HepG2 (cell line): ENCODE measurements around the gene C1QTNF1. TPM values are rescaled to one million over a fixed set of nuclear protein-coding genes. Genes with fewer than 3 reads are reported as not detected.
A peak's percentile ranks its signal among the peaks of the same experiment; 100 is the strongest.

Experiments used
- ARID2 ChIP-seq: sonication (generic); formaldehyde crosslinking; IDR thresholded peaks from 2 replicates; pipeline ENCODE4 v1.8.1; 2022; ENCODE audit warnings: mild to moderate bottlenecking, missing genetic modification reagents, borderline replicate concordance
- CC2D1A ChIP-seq: sonication (generic); formaldehyde crosslinking; IDR thresholded peaks from 2 replicates; pipeline ENCODE4 v1.8.1; 2023; ENCODE audit warnings: mild to moderate bottlenecking, missing genetic modification reagents
- FIP1L1 ChIP-seq: fragments of 200-400 bp; formaldehyde crosslinking; IDR thresholded peaks from 2 replicates; pipeline ENCODE4 v1.6.1; 2018; ENCODE audit warnings: low read depth, mild to moderate bottlenecking, low read length, moderate library complexity, borderline replicate concordance; ENCODE audit not compliant: insufficient read depth
- GABPB1 ChIP-seq: IDR thresholded peaks from 2 replicates; pipeline ENCODE4 v1.6.1; 2016; ENCODE audit warnings: mild to moderate bottlenecking, missing genetic modification reagents, moderate library complexity, missing compliant biosample characterization
- GFI1 ChIP-seq: sonication (generic); formaldehyde crosslinking; IDR thresholded peaks from 2 replicates; pipeline ENCODE4 v1.5.0; 2020; ENCODE audit warnings: missing genetic modification reagents, mild to moderate bottlenecking, borderline replicate concordance
- HIVEP1 ChIP-seq: sonication (generic); formaldehyde crosslinking; IDR thresholded peaks from 2 replicates; pipeline ENCODE4 v1.4.0; 2020; ENCODE audit warnings: mild to moderate bottlenecking, missing genetic modification reagents
- HNF4A ChIP-seq: sonication (generic); formaldehyde crosslinking; IDR thresholded peaks from 2 replicates; pipeline ENCODE4 v1.4.0; 2020; ENCODE audit warnings: missing genetic modification reagents
- HOXA5 ChIP-seq: sonication (generic); formaldehyde crosslinking; IDR thresholded peaks from 2 replicates; pipeline ENCODE4 v1.4.0; 2020; ENCODE audit warnings: missing genetic modification reagents
- NR2C2 ChIP-seq: sonication (generic); formaldehyde crosslinking; IDR thresholded peaks from 2 replicates; pipeline ENCODE4 v1.4.0; 2020; ENCODE audit warnings: missing genetic modification reagents, mild to moderate bottlenecking, moderate library complexity, borderline replicate concordance
- NR2F2 ChIP-seq: IDR thresholded peaks from 2 replicates; pipeline ENCODE4 v1.6.1; 2012; ENCODE audit warnings: low read depth, inconsistent platforms, borderline replicate concordance
- POLR2G ChIP-seq: fragments of 200-400 bp; formaldehyde crosslinking; IDR thresholded peaks from 2 replicates; pipeline ENCODE4 v1.6.1; 2018; ENCODE audit warnings: mild to moderate bottlenecking, low read depth, low read length, moderate library complexity
- RBAK ChIP-seq: sonication (generic); formaldehyde crosslinking; IDR thresholded peaks from 2 replicates; pipeline ENCODE4 v1.5.1; 2020; ENCODE audit warnings: mild to moderate bottlenecking, missing genetic modification reagents
- RCOR2 ChIP-seq: IDR thresholded peaks from 2 replicates; pipeline ENCODE4 v1.6.1; 2016; ENCODE audit warnings: missing biosample characterization, missing genetic modification reagents
- RELA ChIP-seq: sonication (generic); formaldehyde crosslinking; IDR thresholded peaks from 2 replicates; pipeline ENCODE4 v1.4.0; 2020; ENCODE audit warnings: missing genetic modification reagents
- SALL2 ChIP-seq: sonication (generic); formaldehyde crosslinking; IDR thresholded peaks from 2 replicates; pipeline ENCODE4 v1.8.1; 2023; ENCODE audit warnings: mild to moderate bottlenecking, missing genetic modification reagents, inconsistent platforms
- SATB2 ChIP-seq: sonication (generic); formaldehyde crosslinking; IDR thresholded peaks from 2 replicates; pipeline ENCODE4 v1.5.0; 2020; ENCODE audit warnings: missing genetic modification reagents
- SYNCRIP ChIP-seq: fragments of 200-400 bp; formaldehyde crosslinking; IDR thresholded peaks from 2 replicates; pipeline ENCODE4 v1.6.1; 2018; ENCODE audit warnings: mild to moderate bottlenecking, low read depth, low read length; ENCODE audit not compliant: insufficient read depth
- TAF1 ChIP-seq: sonication (generic); formaldehyde crosslinking; IDR thresholded peaks from 2 replicates; pipeline ENCODE4 v1.4.0; 2020; ENCODE audit warnings: missing genetic modification reagents
- TMF1 ChIP-seq: sonication (generic); formaldehyde crosslinking; IDR thresholded peaks from 2 replicates; pipeline ENCODE4 v1.8.1; 2022; ENCODE audit warnings: low read depth, missing genetic modification reagents
- ZNF207 ChIP-seq: fragments of 450-650 bp; IDR thresholded peaks from 2 replicates; pipeline ENCODE4 v1.6.1; 2016; ENCODE audit warnings: antibody characterized with exemption, borderline replicate concordance
- ZNF296 ChIP-seq: sonication (generic); formaldehyde crosslinking; conservative IDR thresholded peaks from 2 replicates; pipeline ENCODE4 v1.5.0; 2020; ENCODE audit warnings: mild to moderate bottlenecking, missing genetic modification reagents
- ZNF367 ChIP-seq: sonication (generic); formaldehyde crosslinking; IDR thresholded peaks from 2 replicates; pipeline ENCODE4 v1.4.0; 2020; ENCODE audit warnings: missing genetic modification reagents, borderline replicate concordance
- ZNF496 ChIP-seq: sonication (generic); formaldehyde crosslinking; IDR thresholded peaks from 2 replicates; pipeline ENCODE4 v1.8.1; 2023; ENCODE audit warnings: mild to moderate bottlenecking, moderate library complexity, missing genetic modification reagents; ENCODE audit not compliant: insufficient replicate concordance
- ZNF678 ChIP-seq: sonication (generic); formaldehyde crosslinking; IDR thresholded peaks from 2 replicates; pipeline ENCODE4 v1.4.0; 2020; ENCODE audit warnings: mild to moderate bottlenecking, missing genetic modification reagents
- ZNF841 ChIP-seq: sonication (generic); formaldehyde crosslinking; IDR thresholded peaks from 2 replicates; pipeline ENCODE4 v1.8.1; 2023; ENCODE audit warnings: missing genetic modification reagents, borderline replicate concordance
- polyA plus RNA-seq, 8 experiments: library from polyadenylated mRNA; depleted of rRNA in 3 of 8; stranded (reverse) in 7 of 8; unstranded in 1 of 8; fragments of >200 nt; fragmentation: Illumina TruSeq in 4 of 8; extraction: Trizol in 4 of 8; gene quantifications; 2 replicates each; pipeline versions ENCODE4 v1.2.1 to v1.2.3, GENCODE V29; 2011 to 2016; ENCODE audit warnings: low read depth in 4 of 8, missing spikeins in 1 of 8, mixed read lengths in 1 of 8; ENCODE audit not compliant: insufficient read depth in 1 of 8
- total RNA-seq, 5 experiments: library from RNA; depleted of rRNA; stranded (reverse); fragments of >200 nt; fragmentation: Illumina TruSeq; extraction: Trizol; gene quantifications; 2 replicates each; pipeline ENCODE4 v1.2.3, GENCODE V29; 2016; ENCODE audit warnings: low read depth in 1 of 5
- TF ChIP-seq, protein P1 (sequence below): sonication (generic); formaldehyde crosslinking; IDR thresholded peaks from 2 replicates; pipeline ENCODE4 v1.4.0; 2020; ENCODE audit warnings: missing genetic modification reagents
- TF ChIP-seq, protein P2 (sequence below): sonication (generic); formaldehyde crosslinking; IDR thresholded peaks from 2 replicates; pipeline ENCODE4 v1.4.0; 2020; ENCODE audit warnings: mild to moderate bottlenecking, missing genetic modification reagents
- TF ChIP-seq, protein P3 (sequence below): sonication (generic); formaldehyde crosslinking; IDR thresholded peaks from 2 replicates; pipeline ENCODE4 v1.5.1; 2020; ENCODE audit warnings: mild to moderate bottlenecking, missing genetic modification reagents, moderate library complexity

The C1QTNF1 gene
- total and polyA plus RNA-seq, 2 of the 13 experiments (the other 11 are each of a cell fraction or from before 2014, with no cell fraction given) = 0.18 to 0.86 TPM

DNA sequence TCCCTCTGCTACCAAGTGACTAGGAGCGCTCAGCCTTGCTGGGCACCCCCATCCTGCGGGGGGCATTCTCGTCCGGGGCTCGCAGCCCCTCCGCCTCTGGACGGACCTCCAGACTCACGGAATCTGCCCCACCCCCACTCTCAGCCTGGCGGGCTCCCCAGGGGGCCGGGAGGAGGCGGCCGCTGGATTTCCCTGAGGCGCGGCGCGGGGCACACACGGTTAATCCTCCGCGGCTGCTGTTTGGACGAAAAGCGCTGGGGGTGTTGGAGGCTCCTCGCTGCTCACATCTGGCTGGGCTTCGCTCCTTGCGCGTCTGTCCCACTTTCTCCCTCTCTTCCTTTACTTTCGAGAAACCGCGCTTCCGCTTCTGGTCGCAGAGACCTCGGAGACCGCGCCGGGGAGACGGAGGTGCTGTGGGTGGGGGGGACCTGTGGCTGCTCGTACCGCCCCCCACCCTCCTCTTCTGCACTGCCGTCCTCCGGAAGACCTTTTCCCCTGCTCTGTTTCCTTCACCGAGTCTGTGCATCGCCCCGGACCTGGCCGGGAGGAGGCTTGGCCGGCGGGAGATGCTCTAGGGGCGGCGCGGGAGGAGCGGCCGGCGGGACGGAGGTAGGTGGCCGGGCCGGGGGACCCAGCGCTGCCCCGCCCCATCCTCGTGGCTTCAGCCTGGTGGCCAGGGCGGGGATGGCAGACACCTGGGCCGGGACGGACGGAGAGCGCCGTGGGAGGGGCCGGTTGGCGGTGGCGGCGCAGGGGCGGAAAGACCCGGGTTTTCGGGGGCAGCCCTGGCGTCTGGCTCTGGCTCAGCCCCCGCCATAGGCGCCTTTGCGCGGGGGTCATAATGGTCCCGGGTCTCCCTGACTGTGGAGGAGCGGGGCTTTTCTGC is at the start of gene C1QTNF1 (continued):
- no peak for TF ChIP-seq SYNCRIP
- TF ChIP-seq, protein P1, sequence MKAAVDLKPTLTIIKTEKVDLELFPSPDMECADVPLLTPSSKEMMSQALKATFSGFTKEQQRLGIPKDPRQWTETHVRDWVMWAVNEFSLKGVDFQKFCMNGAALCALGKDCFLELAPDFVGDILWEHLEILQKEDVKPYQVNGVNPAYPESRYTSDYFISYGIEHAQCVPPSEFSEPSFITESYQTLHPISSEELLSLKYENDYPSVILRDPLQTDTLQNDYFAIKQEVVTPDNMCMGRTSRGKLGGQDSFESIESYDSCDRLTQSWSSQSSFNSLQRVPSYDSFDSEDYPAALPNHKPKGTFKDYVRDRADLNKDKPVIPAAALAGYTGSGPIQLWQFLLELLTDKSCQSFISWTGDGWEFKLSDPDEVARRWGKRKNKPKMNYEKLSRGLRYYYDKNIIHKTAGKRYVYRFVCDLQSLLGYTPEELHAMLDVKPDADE (CRISPR knock-in tag) = no peak
- peak; percentile 68; the same call in 1 of the 2 replicates for TF ChIP-seq POLR2G
- TF ChIP-seq HOXA5 (CRISPR knock-in tag) = no peak
- TF ChIP-seq ARID2 (CRISPR knock-in tag) = 0 out of 2 replicates have a peak, but pooled peaks have one; percentile 85
- no peak for TF ChIP-seq RBAK (CRISPR knock-in tag)
- no peak for TF ChIP-seq ZNF367 (CRISPR knock-in tag)
- TF ChIP-seq, protein P2, sequence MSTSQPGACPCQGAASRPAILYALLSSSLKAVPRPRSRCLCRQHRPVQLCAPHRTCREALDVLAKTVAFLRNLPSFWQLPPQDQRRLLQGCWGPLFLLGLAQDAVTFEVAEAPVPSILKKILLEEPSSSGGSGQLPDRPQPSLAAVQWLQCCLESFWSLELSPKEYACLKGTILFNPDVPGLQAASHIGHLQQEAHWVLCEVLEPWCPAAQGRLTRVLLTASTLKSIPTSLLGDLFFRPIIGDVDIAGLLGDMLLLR (CRISPR knock-in tag) = no peak
- TF ChIP-seq NR2C2 = no peak
- TF ChIP-seq ZNF207 = no peak
- TF ChIP-seq TAF1 (CRISPR knock-in tag) = 0 out of 2 replicates have a peak, but pooled peaks have one; percentile 11
- peak; percentile 28; the same call in 1 of the 2 replicates for TF ChIP-seq GABPB1
- no peak for TF ChIP-seq CC2D1A (CRISPR knock-in tag)
- no peak for TF ChIP-seq RCOR2 (CRISPR knock-in tag)
- TF ChIP-seq HNF4A (CRISPR knock-in tag) = no peak
- TF ChIP-seq FIP1L1 = no peak
- TF ChIP-seq, protein P3, sequence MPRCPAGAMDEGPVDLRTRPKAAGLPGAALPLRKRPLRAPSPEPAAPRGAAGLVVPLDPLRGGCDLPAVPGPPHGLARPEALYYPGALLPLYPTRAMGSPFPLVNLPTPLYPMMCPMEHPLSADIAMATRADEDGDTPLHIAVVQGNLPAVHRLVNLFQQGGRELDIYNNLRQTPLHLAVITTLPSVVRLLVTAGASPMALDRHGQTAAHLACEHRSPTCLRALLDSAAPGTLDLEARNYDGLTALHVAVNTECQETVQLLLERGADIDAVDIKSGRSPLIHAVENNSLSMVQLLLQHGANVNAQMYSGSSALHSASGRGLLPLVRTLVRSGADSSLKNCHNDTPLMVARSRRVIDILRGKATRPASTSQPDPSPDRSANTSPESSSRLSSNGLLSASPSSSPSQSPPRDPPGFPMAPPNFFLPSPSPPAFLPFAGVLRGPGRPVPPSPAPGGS (CRISPR knock-in tag) = no peak
- no peak for TF ChIP-seq RELA
- TF ChIP-seq TMF1 (CRISPR knock-in tag) = peak; percentile 46; the same call in 1 of the 2 replicates
- TF ChIP-seq SALL2 (CRISPR knock-in tag) = no peak
- TF ChIP-seq NR2F2 = no peak
- no peak for TF ChIP-seq SATB2 (CRISPR knock-in tag)
- TF ChIP-seq ZNF496 (CRISPR knock-in tag) = no peak
- TF ChIP-seq HIVEP1 (CRISPR knock-in tag) = no peak
- no peak for TF ChIP-seq ZNF841 (CRISPR knock-in tag)
- no peak for TF ChIP-seq ZNF678 (CRISPR knock-in tag)
- no peak for TF ChIP-seq GFI1 (CRISPR knock-in tag)
- TF ChIP-seq ZNF296 (CRISPR knock-in tag) = no peak
